ENCODE results near the gene C19orf53.
"Not testable (repeated sequence)": the region's sequence is repeated elsewhere in the genome, so short reads cannot be mapped to it uniquely, and the experiment has no call there.

The C19orf53 gene

GRCh38 chr19:13766095-13766481 lies 8.2 kb upstream of the C19orf53 start:
- TF ChIP-seq, protein P1, sequence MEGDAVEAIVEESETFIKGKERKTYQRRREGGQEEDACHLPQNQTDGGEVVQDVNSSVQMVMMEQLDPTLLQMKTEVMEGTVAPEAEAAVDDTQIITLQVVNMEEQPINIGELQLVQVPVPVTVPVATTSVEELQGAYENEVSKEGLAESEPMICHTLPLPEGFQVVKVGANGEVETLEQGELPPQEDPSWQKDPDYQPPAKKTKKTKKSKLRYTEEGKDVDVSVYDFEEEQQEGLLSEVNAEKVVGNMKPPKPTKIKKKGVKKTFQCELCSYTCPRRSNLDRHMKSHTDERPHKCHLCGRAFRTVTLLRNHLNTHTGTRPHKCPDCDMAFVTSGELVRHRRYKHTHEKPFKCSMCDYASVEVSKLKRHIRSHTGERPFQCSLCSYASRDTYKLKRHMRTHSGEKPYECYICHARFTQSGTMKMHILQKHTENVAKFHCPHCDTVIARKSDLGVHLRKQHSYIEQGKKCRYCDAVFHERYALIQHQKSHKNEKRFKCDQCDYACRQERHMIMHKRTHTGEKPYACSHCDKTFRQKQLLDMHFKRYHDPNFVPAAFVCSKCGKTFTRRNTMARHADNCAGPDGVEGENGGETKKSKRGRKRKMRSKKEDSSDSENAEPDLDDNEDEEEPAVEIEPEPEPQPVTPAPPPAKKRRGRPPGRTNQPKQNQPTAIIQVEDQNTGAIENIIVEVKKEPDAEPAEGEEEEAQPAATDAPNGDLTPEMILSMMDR (IDR thresholded peaks at IDR 0.05; ENCODE audit: control extremely low read depth, extremely low read depth, low read depth, missing control alignments): no peak
- DNase-seq (ENCODE audit: extremely low spot score): no peak
- ChIA-PET POLR2A (no interaction called here), CTCF (no interaction called here)

GRCh38 chr19:13768510-13768909 lies 5.7 kb upstream of the C19orf53 start:
- TF ChIP-seq, protein P1 (IDR thresholded peaks at IDR 0.05; ENCODE audit: control extremely low read depth, extremely low read depth, low read depth, missing control alignments): no peak
- POLR2A ChIA-PET: interaction anchor here (0.8 kb wide), 1 partner anchor 20 kb away, joined by 3 read pairs; a partner anchor contains a TSS
- no peak for DNase-seq (ENCODE audit: extremely low spot score)
- CTCF ChIA-PET: interaction anchor here (0.6 to 1.6 kb wide), 3 partner anchors 16 to 29 kb away, joined by 3 to 4 read pairs (median 3); a partner anchor contains a TSS

GRCh38 chr19:13770013-13770635 lies 4.1 kb upstream of the C19orf53 start:
- POLR2A ChIA-PET: no interaction called here
- TF ChIP-seq, protein P1 (IDR thresholded peaks at IDR 0.05; ENCODE audit: control extremely low read depth, extremely low read depth, low read depth, missing control alignments): no peak
- CTCF ChIA-PET: interaction anchor here (1.6 kb wide), 1 partner anchor 22 kb away, joined by 3 read pairs; a partner anchor contains a TSS
- DNase-seq (ENCODE audit: extremely low spot score): no peak

DNA sequence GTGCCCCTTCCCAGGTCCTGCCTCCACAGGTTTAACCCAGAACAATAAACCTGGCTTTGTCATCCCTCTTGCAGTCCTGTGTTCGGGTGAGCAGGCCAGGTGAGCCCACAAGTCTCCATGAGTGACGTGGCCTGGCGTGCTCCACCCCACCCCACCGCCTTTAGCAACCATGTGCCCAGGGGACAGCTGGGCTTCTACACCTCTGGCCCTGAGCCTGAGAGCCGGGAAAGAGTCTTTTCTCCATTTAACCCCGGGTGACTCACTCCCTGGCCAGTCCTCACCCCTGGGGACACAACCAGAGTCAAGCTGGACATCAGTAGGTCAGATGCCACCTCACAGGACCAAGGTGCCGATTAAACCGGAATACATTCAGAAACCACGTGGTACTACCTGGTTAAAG lies 4.1 kb downstream of the C19orf53 start:
- no peak for DNase-seq (ENCODE audit: extremely low spot score)
- POLR2A ChIA-PET: no interaction called here
- CTCF ChIA-PET: interaction anchor here (7.3 kb wide), 1 partner anchor 84 kb away, joined by 78 read pairs; no protein-coding TSS in a partner anchor
- TF ChIP-seq, protein P1 (IDR thresholded peaks at IDR 0.05; ENCODE audit: control extremely low read depth, extremely low read depth, low read depth, missing control alignments): no peak

DNA sequence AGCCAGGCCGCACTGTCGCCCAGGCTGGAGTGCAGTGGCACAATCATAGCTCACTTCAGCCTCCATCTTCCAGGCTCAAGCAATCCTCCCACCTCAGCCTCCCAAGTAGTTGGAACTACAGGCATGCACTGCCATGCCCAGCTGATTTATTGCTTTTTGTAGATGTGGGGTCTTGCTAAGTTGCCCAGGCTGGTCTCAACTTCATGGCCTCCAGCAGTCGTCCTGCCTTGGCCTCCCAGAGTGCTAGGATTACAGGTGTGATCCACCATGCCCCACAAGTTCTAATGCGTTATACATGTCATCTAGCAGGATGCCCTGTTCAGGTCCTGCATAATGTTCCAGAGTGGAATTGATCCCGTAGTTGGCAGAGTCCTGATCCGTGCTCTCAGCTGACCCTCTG lies 4.6 kb downstream of the C19orf53 start:
- TF ChIP-seq, protein P1 (IDR thresholded peaks at IDR 0.05; ENCODE audit: control extremely low read depth, extremely low read depth, low read depth, missing control alignments): no peak
- POLR2A ChIA-PET: interaction anchor here (0.6 kb wide), 1 partner anchor 595 kb away, joined by 3 read pairs; no protein-coding TSS in a partner anchor

GRCh38 chr19:13779794-13780193 lies 5.5 kb downstream of the C19orf53 start:
- ChIA-PET POLR2A (interaction anchor here (0.7 kb wide), 1 partner anchor 701 kb away, joined by 4 read pairs; no protein-coding TSS in a partner anchor), CTCF (interaction anchor here (7.3 kb wide), 1 partner anchor 83 kb away, joined by 78 read pairs; no protein-coding TSS in a partner anchor)
- DNase-seq (ENCODE audit: extremely low spot score): not testable (repeated sequence)

More for the DNA sequence above, 4.6 kb downstream of the C19orf53 start:
- CTCF ChIA-PET: interaction anchor here (7.3 kb wide), 1 partner anchor 84 kb away, joined by 78 read pairs; no protein-coding TSS in a partner anchor
- DNase-seq (ENCODE audit: extremely low spot score): no peak

GRCh38 chr19:13781547-13781946 lies 7.3 kb downstream of the C19orf53 start:
- POLR2A ChIA-PET: no interaction called here
- no peak for DNase-seq (ENCODE audit: extremely low spot score)
- CTCF ChIA-PET: interaction anchor here (1.4 to 7.3 kb wide), 2 partner anchors 16 to 81 kb away, joined by 3 to 78 read pairs; no protein-coding TSS in a partner anchor
- TF ChIP-seq, protein P1 (IDR thresholded peaks at IDR 0.05; ENCODE audit: control extremely low read depth, extremely low read depth, low read depth, missing control alignments): no peak

All from GM10248 (cell line).